Measurements from ENCODE around the gene AIG1. TPM values are rescaled to one million over a fixed set of nuclear protein-coding genes. Genes with fewer than 3 reads are reported as not detected.
"Not testable (repeated sequence)": the region's sequence is repeated elsewhere in the genome, so short reads cannot be mapped to it uniquely, and the experiment has no call there.

Gene AIG1
- total RNA-seq, 1 donor from 2014 or later = 3.8 TPM

DNA sequence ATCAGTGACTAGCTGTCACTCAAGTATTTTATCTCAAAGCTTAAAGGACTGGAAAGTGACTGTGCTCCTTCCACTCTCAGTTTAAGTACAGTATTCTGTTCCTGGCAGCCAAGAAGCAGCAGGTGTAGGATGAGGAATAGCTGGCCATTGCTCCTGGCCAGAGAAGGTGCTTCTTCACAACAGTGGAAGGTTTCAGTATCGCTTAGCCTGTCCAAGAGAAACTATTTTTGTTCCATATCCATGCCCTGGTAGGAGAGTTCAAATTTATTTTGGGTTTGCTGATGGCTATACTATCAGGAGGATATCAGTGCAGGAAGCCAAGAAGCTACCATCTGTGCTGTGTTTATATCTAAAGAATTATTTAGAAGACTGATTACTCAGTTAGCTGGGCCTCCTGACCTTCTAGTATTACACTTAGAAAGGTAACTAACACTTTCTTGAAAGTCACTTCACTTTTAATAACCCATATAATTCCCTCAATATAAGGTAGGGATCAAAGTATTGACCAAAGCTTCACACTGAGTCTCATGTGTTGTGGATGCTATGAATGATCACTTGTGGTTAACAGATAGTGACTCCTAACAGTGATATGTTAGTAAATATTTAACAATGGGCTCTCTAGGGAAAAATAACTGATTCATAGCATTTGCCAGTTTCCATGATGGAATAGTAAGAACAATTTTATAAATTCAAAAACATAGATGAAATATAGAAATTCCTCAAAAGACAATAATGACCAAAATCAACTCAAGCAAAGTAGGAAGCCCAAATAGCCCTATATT is 99.9 kb downstream of the AIG1 start:
- intact Hi-C loops (cut with micrococcal nuclease) = no loop called here

DNA sequence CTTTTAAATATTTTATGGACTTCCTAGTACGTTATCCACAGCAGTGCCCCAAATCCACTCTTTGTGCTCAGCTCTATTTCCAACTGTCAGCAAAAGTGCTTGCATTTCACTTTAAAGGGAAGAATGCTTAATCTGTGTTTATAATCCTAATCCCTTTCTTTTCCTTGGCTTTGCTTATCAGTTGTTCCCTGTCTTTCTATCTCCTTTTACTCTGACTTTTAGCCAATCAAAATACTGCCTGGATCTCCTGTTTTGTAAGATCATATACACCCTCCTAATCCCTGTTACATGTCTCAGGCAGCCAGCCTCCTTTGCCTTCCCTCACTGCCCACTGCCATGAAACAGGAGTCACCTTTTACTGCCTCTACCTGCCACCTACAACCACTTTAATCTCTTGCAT is 102.9 kb downstream of the AIG1 start:
- intact Hi-C loops (cut with micrococcal nuclease) = no loop called here

DNA sequence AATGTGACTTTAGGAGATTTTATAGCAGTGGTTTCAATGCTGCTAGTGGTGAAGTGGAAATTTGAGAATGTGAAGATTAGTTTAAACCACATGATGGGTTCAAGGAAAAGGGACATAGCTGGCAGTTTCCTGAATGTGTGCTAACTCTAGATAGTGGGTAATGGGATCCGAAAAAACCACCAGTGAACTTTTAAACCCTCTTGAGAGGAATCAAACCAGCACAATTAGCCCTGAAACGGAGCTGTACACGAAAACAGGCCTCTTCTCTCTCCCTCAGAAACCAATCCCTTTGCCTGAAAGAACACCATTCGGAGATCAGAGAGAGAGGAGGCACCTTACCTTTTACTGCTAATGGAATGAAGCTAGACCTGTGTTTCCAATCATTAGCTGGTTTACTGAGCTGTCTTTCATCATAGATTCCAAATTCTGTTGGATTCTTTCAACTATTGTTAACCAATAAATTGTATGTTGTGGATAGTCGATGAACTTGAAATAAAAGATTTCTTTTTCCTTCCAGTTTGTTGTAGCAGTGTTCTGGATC is 103.9 kb downstream of the AIG1 start:
- intact Hi-C loops (cut with micrococcal nuclease) = no loop called here

DNA sequence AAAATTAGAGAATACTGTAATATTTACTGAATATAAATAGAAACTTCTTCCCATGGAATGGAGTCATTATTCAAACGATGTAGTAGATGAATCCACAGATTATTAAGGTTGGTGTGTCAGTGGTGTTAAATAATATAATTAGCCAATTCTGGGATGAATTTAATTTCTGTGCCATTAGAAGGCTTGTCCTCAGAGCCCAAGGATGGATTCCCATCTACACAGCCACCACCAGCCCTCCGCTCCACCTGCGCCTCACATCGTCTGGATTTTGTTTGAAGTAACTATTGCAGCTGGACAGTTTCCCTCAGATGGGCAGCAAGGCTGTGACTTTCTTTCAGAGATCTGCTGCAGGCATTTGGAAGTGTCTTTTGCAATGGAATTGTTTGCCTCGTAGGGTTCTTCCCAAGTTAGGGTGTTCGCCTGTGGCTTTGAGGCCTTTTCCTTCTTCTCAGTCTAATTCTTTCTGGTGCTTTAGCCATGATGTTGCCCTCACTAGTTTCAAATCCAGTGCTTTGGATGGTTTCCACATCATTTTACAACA is 104.7 kb downstream of the AIG1 start:
- intact Hi-C loops (cut with micrococcal nuclease) = no loop called here

DNA sequence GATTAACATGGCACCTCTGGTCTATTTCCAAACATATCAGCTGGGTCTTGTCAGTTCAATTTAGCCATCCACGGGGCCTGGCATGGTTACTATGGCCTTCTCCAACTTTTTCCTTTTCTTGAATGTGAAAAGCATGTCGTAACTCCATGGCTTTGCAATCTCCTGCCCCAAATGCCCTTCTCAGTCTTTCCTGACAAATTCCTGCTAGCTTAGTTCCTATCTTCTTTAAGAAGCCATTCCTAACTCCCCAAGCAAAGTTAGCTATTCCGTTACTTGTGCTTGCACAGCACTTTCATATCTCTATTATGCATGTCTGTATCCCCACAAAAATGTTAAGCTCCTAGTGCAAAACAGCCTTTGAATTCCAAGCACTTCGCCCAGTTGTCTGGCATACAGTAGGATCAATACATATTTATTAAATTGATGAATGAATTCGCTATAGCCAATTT is 105.6 kb downstream of the AIG1 start:
- intact Hi-C loops (cut with micrococcal nuclease) = no loop called here

DNA sequence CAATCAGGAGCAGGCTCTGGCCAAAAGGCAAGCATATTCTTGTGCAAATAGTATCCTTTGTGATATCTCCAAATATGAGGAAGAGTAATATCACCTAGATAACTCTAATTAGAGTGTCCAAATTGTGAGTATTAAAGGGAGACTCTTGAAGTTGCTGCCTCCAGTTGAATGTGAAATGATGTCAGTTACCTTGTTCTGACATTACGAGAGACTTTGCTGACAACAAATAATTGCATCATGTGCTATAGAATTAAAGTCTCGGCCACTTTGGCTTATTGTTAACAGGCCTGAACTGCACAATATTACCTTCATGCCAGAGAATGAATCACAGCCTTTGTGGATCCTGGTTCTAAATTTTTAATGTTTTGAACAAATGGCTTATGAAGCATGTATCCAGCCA is 106.5 kb downstream of the AIG1 start:
- intact Hi-C loops (cut with micrococcal nuclease) = no loop called here

DNA sequence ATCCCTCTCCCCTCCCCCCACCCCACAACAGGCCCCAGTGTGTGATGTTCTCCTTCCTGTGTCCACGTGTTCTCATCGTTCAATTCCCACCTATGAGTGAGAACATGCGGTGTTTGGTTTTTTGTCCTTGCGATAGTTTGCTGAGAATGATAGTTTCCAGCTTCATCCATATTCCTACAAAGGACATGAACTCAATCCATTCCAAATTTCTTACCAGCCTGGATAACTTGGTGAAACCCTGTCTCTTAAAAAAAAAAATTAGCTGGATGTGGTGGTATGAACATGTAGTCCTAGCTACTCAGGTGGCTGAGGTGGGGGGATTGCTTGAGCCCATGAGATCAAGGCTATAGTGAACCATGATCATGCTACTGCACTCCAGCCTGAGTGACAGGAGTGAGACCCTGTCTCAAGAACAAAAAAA is 107.7 kb downstream of the AIG1 start:
- intact Hi-C loops (cut with micrococcal nuclease) = not testable (repeated sequence)

DNA sequence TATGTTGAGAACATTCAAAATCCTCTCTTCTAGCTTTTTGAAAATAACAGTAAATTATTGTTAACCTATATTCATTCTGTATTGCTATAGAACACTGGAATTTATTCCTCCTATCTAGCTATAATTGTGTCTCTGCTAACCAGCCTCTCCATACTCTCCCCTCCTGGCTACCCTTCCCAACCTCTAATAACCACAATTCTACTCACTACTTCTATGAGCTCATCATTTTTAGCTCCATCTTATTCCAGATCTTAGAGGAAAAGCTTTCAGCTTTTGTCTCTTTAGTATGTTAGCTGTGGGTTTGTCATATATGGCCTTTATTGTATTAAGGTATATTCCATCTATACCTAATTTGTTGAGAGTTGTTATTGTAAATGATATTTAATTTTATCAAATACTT is 108.8 kb downstream of the AIG1 start:
- intact Hi-C loops (cut with micrococcal nuclease) = no loop called here

DNA sequence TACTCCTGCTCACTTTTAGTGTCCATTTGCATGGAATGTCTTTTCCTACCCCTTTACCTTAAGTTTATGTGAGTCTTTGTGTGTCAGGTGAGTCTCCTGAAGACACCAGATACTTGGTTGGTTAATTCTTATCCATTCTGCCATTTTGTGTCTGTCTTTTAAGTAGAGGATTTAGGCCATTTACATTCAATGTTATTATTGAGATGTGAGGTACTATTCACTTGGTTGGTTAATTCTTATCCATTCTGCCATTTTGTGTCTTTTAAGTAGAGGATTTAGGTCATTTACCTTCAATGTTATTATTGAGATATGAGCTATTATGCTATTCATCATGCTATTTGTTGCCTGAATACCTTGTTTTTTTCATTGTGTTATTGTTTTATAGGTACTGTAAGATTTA is 113.8 kb downstream of the AIG1 start:
- intact Hi-C loops (cut with micrococcal nuclease) = no loop called here

DNA sequence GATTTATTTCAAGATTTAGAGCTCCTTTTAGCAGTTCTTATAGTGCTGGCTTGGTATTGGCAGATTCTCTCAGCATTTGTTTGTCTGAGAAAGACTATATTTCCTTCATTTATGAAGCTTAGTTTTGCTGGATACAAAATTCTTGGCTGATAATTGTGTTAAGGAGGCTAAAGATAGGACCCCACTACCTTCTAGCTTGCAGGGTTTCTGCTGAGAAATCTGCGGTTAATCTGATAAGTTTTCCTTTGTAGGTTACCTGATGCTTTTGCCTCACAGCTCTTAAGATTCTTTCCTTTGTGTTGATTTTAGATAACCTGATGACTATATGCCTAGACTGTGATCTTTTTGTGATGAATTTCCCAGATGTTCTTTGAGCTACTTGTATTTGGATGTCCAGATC is 114.3 kb downstream of the AIG1 start:
- intact Hi-C loops (cut with micrococcal nuclease) = no loop called here

DNA sequence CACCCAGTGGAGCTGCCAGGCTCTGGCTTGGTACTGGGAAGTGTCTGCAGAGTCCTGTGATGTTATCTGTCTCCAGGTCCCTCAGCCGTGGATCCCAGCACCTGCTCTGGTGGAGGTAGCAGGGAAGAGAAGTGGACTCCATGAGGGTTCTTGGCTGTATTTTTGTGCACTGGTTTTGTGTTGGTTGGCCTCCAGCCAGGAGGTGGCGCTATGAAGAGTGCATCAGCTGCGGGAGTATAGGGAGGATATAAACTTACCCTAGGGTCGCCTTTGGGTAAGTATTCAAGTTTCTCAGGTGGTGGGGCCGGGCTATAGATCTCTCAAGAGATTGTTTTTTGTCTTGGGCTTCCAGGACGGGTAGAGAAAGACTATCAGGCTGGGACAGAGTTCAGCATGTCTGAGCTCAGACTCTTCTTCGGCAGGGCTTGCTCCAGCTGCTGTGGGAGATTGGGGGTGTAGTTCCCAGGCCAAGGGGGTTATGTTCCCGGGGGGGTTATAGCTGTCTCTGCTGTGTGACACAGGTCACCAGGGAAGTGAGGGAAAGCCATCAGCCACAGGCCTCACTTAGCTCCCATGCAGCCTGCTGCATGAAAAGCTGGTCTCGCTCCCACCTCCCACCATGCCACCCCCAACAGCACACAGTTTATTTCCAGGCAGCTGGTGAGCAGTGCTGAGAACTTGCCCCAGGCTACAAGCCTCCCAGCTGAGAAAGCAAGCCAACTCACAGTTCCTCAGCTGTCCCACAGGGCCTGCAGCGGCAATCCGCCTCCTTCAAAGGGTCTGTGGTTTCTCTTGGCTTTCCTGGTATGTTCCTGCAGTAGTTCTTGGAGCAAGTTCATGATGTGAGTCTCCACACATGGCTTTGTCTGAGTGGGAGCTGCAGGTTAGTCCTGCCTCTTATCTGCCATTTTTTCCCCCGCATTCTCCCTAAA is 115.7 kb downstream of the AIG1 start:
- intact Hi-C loops (cut with micrococcal nuclease) = no loop called here

DNA sequence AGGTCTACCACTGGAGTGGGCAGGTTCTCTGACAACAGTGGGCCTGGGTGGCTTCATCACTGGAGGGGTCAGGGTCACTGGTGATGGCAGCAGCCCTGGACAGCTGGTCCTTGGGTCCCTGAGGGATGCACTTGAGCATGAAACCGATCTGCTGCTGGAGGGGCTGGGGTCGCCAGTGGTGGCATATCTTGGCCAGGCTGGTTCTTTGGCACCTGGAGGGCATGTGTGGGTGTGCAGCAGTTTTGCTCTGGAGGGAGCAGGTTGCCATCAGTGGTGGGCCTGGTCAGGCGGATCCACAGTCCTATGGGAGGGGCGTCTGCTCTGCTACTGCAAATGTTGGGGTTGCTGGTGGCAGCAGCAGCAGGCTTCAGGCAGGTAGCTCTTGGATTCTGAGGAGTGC is 117.0 kb downstream of the AIG1 start:
- intact Hi-C loops (cut with micrococcal nuclease) = no loop called here

DNA sequence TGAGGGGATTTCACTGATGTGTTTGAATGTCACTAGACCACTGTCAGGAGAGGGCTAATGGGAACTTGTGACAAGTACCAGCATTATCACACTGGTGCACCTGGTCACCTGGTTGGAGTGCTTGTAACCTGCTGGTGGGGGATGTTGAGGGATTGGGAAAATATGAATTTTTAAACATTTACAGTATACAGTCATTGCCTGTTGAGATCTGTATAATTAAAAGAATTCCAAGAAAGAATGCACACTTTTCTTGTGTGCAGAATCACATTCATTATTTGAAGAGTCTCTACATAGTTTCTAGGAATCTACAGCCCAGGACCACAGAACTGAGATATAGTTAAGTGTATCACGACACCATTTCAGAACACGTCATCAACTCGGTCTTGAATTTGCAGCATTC is 118.4 kb downstream of the AIG1 start:
- intact Hi-C loops (cut with micrococcal nuclease) = no loop called here

DNA sequence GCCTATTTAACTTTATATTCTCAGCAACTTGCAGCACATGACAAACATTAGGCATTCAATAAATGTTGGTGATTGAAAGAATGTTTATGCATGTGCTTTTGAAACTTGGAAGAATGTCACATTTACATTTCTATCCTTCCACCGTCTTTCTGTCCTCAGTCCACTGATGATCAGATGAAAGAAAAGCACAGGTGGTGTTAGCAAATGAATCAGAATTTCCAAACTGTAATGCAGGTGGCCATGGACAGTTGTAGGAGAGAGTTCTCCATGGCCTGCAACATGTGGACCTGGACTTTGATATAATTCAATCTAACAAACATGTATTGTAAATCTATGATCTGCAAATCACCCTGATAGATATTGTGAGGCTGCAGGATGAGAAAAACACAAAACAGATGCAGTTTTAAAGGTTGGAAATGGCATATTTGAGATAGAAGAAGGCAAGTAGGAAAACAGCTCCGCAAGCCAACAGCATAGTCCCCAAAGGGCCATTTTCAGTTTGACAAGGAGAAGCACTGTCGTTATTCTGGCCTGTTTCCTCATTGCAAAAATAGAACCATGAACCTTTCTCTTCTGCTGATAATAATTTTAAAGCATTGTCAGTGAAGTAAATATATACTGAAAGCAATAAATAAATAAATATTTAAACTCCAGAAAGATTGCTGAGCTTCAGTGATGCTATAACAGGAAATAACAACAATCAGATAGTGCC is 119.4 kb downstream of the AIG1 start:
- intact Hi-C loops (cut with micrococcal nuclease) = no loop called here

DNA sequence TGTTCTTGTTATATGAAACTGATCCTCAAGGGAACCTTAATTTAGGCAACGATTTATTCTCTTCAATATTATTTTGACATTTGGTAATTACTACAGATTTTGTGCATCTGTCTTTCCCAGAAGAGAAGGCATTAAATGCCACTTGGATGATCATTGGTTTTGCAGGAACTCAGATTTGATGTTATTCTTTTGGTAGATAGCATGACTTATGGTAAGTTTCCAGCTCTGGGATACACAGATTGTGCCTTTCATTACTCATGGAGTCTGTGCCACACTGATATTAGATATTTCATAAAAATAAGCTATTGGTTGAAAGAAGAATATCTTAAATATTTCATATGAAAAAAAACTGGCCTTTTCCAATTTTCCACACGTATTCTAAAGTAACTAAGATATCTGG is 120.1 kb downstream of the AIG1 start:
- intact Hi-C loops (cut with micrococcal nuclease) = no loop called here

DNA sequence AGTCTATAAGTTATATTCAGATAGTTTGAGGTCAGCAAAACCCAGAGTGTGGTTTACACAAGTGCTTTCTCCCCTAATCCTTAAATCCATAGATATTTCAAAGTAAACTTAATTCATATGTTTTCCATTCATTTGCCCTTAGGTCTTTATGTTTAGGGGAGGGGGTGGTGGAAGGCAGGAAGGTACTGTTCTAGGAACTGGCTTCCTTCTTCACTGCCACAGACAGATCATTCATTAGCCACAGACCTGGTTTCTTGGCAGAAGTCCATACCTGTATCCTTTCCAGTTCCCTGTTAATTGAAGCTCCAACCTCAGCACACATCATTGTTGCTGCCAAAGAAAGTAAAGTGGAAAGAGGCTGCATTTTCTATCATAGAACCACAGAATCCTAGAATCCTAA is 123.0 kb downstream of the AIG1 start:
- intact Hi-C loops (cut with micrococcal nuclease) = no loop called here

DNA sequence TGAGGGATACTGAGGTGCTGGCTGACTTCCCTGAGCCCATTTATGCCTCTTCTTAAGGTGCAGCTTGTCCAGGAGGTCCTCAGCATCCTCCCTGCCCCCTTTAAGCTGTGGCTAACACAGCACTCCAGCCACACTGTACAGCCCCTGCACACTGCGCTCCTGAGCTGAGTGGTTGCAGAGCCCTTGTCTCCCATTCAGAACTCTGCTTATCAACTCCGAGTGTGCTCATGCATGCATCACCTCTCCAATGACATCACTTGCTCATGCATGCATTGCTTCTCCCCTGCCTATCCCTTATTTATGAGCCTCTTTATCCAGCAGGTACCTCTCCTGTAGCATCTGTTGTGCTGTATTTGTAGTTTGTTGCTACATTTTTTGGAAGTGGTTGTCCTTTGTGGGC is 124.6 kb downstream of the AIG1 start:
- intact Hi-C loops (cut with micrococcal nuclease) = no loop called here

DNA sequence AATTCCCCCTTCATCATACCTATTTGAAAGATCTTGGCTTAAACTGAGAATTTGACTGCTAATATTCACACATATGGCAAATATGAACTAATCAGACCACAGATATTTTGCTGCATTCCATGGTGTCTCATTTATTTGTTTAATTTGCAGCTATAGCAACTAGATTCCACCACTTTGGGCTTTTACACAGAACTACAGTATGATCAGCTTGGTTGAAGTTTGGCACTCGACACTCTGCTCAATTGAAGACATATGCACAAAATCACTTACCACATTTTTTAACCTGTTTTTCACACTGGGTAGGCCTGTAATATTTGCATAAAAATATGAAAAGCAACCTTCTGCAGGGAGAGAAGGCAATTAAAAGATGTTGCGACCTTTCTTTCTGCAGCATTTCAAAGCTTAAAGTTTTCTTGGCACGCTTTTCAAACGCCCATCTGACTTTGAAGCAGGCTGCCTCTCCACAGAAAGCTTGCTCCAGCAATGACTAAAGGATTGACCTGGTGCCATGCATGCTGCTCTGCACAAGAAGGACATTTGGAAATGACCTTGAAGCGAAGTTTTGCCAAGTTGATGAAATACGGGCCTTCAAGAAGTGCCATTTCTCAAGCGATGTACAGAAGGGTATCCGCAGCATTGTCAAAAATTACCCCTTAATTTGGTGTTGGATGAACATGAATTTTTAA is 126.7 kb downstream of the AIG1 start:
- intact Hi-C loops (cut with micrococcal nuclease) = no loop called here

DNA sequence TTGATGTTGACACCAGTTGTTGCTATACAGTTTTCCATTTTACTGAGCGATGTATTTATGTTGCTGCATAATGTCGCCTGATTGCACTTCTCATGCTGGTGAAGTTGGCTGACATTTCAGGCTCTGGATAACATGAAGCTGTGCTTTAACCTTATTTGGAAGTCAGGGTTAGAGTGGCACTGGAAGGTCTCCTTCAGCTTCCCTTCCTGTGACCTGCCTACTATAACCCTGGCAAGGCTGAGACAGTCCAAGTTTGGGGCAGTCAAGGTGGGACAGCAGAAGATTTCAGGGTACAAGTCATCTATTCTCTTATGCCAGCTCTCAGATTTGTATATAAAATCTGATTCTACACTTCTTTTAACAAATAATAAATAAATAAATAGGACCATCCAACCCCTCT is 127.6 kb downstream of the AIG1 start:
- intact Hi-C loops (cut with micrococcal nuclease) = no loop called here

DNA sequence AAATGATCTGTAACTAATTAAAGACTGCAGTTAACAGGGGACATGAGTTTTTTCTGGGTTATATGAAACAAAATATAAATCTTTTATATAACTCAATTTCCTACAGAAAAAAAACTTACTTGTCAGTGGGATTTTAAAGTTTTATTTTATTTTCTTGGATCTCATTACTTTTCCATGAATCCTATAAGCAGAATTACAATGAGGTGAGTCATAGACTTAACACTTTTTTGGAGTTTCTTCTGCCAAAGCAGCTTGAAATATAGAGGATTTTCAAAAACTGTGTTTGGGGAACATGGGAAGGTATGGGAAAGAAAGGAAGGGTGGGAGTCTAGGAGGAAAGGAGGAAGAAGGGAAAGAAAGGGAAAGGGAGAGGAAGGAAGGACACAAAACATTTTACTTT is 130.7 kb downstream of the AIG1 start:
- intact Hi-C loops (cut with micrococcal nuclease) = no loop called here

DNA sequence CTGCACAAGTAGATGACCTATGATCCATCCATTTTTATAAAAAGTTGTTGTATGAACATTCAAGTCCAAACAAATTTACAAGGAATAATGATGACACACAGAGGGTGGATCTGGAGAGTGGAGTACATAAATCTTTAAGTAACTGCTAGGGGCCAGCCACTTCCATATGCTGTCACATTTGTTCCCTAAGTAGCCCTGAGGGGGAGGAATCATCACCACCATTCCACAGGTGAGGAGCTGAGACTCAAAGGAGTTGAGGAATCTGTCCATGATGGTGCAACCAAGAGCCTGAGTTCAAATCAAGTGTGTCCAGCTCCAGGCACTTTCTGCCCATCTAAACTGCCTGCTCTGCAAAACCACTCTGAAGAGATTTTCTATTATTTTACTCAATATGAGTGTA is 132.1 kb downstream of the AIG1 start:
- intact Hi-C loops (cut with micrococcal nuclease) = no loop called here
